HG03108 (cell line): ENCODE measurements around the gene CLEC2L.

Experiments
- ATAC-seq: cut with Tn5 transposase; IDR thresholded peaks from one replicate; pipeline ENCODE4 v1.9.1; 2021; ENCODE audit warnings: moderate library complexity; ENCODE audit not compliant: unreplicated experiment

Gene CLEC2L

DNA sequence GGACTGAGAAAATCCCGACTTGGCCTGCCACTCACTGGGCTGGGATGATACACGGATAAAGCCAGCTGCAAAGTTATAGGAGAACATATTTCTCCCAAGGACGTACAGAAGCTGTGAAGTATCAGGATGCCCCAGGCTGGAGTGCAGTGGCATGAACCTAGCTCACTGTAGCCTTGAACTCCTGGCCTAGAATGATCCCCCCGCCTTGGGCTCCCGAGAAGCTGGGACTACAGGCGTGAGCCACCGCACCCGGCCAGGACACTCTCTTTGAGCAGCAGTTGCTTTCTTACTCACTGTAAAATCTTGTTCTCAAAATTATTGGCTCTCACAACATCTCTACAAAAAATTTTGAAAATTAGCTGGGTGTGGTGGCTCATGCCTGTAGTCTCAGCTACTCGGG, 50.4 kb downstream of the CLEC2L start:
- ATAC-seq: no peak

DNA sequence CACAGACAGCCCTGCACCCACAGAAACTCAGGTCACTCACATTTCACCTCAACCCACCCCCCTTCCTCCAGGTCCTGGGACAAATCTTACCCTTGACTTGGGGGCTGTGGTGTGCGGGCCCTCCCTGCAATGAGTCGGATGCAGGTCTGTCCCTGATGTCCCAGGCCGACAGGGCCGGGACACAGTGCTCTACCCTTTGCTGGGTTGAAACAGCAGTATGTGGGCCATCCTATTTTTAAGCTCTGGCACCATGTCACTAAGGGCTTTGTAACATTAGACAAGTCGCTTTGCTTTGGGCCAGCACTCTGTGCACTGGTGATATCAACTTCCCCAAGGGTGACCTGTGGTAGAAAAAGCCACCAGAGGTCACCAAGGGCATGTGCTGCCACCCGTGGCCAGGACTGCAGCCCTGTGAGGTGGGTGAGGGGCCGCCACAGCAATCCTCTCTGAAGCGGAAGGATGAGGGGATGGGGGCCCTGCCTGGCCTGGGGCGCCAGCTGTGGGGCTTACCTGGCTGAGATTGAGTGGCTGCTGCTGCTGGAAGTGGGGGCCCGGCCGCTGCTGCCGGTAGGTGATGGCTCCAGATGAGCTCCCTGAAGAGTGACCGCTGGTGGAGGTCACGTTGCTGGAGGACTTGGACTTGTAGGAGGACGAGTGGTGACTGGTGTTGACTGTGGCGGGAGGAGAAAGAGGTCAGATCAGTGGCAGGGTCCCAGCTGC, 51.3 kb downstream of the CLEC2L start:
- no peak for ATAC-seq

DNA sequence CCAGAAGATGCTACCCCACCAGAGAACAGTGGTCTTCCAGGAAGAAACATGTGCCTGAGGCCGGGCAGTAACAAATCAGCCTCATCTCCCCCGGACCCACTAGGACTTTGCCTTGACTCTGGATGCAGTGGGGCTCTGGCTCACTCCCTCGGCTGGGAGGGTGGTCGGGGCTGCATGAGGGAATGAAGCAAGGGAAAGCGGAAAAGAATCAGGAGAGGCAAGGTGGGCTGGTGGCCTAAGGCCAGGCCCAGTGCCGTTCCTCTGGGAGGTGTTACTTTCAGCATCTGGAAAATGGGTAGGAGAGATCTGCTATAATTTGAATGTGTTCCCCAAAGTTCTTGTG, 51.8 kb downstream of the CLEC2L start:
- ATAC-seq: no peak

DNA sequence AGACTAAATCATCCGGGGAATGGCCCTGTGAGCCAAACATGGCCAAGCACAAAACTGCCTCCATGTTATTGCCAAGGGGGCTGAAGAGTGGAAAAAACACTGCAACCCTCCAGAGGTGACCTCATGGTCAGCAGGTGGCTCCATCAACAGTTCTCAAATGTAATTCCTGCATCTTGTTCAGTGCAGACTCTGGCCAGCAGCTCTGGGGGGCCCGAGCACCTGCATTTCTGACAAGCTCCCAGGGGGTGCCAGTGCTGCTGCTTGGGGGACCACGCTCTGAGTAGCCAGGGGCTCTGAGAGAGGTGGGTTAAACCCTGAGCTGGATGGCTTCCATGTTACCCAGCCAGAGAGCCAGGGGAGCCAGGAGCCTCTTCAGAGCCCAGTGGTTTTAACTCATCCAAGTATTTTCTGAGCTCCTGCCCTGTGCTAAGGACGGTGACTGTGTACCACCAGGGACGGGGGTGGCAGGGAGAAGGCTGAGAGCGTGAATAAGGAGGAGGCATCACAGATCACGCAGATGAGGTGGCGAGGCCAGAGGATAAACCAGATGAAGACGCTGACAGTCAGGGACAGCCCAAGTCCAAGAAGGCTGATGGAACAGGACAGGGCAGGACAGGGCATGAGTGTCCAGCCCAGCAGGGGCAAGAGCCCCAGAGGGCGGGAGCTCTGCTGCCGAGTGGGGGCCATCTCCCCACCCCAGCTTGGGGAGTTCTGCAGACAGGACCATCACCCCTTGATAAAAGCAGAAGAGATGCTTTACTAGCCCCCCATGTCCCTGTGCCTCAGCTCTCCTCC, 52.9 kb downstream of the CLEC2L start:
- no peak for ATAC-seq

DNA sequence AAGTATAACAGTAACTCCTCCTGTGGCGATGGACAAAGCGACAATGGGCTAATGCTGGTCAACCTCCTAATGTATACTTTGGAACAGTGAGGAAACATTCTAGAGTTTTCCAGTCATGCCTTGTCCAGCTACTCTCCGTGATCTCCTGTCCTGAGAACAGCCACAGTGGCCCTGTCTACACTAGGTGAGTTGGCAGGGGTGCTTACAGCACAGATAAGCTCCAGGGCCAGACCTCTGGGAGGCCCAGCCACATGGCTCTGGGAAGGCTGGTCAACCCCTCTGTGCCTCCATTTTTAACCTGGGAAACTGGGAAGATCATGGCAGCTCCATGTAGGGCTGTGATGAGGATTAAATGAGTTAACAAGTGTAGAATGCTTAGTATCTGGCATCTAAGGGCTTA, 57.0 kb downstream of the CLEC2L start:
- no peak for ATAC-seq

DNA sequence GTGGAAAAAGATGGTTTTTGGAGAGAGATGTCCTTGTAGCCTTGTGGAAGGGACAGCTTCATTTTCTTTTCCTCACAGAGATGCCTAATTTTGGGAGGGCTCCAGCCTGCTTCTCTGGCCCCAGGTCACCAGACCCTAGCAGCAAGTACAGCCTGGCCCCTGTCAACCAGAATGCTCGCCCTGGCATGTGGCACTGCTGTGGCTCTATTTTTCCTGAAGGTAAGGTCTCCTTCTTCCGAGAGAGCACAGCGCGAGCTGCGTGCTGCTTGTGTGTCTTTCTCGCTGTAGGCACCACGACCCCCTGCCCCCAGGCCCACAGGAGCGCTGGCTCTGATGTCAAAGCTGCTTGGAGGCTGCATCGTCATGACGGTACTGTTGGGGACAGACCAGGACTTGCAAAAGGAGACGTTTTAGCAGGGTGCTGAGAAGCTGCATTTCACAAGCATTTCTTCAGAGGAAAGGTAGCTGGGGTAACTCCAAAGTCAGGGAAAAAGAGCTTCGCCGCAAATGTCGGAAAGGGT, 58.7 kb downstream of the CLEC2L start:
- no peak for ATAC-seq

DNA sequence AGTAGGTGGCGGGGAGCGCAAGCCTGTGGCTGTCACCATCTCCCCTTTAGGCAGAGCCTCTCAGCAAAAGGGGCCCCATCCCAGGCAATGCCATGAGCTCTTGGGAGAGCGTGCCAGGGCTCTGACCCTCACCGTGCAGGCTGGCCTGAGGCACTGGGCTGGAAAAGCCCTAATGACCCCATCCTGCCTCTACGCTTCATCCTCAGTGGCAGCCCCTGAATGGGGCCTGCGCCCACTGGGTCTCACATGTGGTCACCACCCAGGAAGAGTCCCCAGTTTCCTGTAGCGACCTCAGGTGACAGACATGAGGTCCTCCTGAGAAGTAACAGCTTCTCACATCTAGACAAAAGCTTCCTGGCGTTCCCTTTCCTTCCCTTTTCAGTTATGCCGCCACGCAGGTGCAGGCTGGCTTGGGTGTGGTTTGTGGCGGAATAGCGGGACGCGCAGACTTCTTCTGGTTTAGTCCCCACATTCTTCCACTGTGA, 59.2 kb downstream of the CLEC2L start:
- ATAC-seq: no peak

DNA sequence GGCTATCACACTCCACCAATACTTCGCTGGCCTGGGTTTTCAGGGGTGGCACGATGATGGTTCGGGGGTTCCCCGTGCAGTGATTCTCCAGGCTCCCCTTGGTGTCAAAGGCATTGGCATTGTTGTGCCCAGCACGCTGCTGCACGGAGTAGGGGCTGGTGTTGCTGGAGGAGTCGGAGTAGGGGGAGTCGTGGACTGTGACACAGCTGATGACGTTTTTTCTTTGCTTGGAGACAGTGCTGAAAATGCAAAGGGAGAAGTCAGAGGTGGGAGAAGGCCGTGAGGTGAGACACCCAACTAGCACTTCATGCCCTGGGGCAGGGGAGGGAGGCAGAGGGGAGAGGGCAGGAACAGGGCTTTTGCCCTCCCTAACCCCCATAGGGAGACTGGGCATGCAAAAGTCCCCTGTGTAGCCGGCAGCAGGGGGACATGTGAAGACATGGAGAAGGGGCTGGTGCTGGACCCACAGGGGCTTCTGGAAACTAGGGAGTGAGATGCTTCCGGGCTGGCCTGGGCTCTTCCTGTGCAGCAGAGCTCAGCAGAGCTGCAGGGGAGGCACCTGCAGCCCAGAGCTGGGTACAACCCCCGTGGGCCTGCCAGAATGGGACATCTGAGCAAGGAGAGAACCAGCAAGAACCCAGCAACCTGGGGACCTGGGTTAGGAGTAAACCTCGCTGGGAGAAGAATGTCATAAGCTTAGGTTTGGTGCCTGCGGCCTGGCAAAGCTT, 60.5 kb downstream of the CLEC2L start:
- no peak for ATAC-seq

DNA sequence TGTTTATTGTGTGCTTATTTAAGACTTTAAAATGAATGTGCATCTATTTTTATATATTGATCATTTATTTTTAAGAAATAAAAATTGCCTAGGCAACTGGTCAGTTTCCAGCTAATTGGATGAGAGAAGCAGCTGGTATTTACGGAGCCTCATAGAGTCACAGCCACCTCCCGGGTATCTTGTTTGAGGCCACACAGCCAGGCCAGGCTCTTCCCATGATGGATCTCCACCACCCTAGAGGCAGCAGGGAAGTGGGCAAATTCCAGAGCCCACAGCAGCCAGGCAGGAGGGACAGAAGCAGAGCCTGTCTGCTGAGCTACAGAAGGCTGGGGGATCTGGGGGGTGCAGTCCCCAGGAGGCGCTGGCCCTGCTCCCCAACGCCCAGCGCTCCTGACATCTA, 61.6 kb downstream of the CLEC2L start:
- no peak for ATAC-seq

DNA sequence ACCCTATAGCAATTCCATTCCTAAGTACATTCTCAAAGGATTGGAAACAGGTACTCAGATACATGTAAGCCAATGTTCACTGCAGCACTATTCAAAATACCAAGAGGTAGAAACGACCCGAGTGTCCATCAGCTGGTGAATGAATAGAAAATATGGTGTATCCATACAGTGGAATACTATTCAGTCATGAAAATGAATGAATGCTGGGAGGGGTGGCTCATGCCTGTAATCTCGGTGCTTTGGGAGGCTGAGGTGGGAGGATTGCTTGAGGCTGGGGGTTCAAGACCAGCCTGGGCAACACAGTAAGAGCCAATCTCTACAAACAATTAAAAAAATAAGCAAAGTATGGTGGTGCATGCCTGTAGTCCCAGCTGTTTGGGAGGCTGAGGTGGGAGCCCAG, 62.8 kb downstream of the CLEC2L start:
- ATAC-seq: no peak

DNA sequence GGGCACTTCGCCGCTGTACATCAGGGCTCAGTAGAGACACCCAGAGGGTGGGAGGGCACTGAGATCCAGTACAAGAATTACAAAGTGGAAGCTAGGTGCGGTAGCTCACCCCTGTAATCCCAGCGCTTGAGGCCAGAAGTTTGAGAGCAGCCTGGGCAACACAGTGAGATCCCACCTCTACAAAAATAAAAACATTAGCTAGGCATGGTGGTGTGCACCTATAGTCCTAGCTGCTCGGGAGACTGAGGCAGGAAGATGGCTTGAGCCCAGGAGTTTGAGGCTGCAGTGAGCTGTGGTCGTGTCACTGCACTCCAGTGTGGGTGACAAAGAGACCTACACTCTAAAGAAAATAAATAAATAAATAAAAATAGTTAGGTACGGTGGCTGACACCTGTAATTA, 64.0 kb downstream of the CLEC2L start:
- ATAC-seq: no peak

DNA sequence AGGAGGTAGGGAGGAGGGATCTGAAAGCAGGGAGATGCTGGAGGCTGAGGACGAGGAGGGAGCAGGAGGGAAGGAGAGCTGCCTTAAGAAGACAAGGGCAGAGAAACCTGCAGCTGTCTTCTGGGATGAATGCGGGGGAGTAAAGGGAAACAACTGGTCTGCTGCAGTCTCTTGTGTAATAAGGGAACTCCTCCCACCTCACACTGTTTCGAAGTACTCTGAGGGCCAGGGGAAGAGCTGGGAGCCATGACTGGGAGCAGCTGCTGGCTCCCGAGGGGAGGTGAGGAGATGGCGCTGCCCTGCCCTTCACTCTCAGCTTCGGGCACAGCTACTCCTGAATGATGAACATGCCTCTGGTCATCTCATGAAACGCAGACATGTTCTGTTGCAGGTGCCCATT, 65.1 kb downstream of the CLEC2L start:
- no peak for ATAC-seq

DNA sequence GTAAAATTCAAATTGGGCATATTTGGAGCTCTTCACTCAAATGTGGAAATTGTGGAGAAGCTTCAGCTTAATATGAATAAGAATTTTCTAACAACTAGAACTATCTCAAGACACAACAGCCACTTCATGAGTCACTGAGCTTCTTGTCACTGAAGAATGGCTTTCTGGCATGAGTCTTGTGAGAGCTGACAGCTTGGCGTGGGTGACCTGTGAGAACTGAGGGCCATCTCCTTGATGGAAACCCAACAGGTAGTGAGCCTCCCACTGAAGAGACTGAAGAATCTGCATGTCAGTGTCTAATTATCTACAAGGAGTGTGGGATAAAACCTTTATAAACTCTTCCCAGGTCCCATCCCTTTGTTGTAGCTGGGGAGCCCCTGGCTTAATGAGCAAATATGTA, 66.0 kb downstream of the CLEC2L start:
- no peak for ATAC-seq

DNA sequence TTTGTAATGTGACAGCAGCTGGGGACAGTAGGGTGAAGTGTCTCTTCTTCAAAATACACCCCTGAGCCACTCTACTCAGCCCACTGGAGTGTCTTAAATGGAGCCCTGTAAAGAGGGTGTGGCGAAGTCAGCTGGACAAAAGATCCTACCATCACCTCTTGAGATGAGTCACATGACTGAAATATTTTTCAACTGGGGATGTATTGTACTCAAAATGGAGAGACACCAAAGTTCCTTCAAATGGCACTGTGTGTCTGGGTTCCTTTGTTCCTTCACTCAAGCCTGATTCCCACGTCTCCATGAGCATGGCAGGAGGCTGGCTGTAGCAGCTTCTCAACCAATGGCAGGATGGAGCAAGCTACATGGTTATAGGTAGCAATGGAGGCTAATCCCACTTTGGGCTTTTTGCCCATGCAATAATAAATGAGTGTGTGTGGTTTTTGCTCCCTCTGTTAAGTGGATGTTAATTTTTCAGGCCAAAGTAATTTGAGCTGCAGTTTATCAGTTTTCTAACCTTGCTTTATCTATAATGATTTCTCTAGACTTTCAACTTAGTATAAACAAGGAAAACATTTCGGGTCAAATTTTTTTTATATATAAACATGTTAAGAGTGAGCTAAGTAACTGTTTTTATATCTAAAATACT, 68.2 kb downstream of the CLEC2L start:
- ATAC-seq: no peak

DNA sequence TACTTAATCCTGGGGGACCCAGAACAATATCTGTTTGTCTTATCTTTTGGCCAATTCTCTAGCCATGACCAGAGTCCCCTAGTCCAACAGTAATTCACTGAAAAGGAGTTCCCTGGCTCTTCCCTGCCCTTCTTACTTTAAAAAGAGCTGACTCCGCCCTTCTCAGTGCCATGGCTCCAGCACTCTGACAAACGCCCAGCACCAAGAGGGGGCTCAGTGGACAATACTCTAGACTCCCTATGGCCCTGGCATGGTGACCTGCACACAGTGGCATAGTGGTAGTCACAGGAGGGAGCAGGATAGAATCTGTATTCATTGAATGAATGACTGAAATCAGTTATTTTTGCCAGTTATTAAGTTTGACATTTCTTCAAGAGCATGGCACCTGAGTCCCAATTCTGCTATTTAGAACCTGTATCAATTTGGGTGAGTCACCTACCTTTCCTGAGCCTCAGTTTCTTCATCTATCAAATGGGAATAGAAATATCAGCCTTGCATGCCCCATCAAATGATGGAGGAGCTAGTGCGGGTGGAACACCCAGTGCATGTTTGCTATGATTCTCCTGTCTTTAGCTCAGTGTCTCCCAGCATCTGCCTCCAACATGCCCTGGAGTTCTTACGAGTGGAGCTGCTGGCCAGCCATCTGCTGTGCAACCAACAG, 69.4 kb downstream of the CLEC2L start:
- ATAC-seq: no peak

DNA sequence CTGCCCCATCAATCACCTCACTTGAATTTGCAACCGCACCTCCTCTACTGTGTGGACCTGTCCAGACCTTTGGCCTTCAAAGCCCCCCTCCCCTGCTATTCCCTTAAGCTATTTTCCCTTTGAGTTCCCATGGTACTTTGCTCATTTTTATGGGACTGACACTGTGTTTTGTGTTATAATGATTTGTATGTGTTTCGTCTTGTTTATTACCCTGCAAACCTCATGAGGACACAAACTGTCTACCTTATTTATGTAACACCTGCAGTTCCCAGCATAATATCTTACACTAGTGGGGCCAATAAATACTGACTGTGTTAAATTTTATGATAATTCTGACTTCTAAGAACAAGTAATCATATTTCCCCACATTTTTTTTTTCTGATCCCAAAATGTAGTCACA, 70.6 kb downstream of the CLEC2L start:
- no peak for ATAC-seq
